Stimulated activated CD4-positive, alpha-beta T cell treated with anti-CD3 and anti-CD28 coated beads, Interleukin-1b, Interleukin-23, amount 100 ng/mL, for 4 hours (primary cell): ENCODE measurements around the gene CDK8.
"Not testable (repeated sequence)": the region's sequence is repeated elsewhere in the genome, so short reads cannot be mapped to it uniquely, and the experiment has no call there.

Source experiments
- DNase-seq, 2 donors: peaks; one replicate each; pipeline ENCODE4 v3.0.0-alpha.2; 2020; ENCODE audit warnings: low read depth in 2 of 2

Gene CDK8

GRCh38 chr13:26253262-26253786, 605 bp upstream of the CDK8 start:
- no peak for DNase-seq

- peak; percentile 25 to 27 for DNase-seq
Measured at GRCh38 chr13:26254583-26255111, 718 bp downstream of the CDK8 start.

- no peak for DNase-seq
Measured at GRCh38 chr13:26255115-26255514, 1.2 kb downstream of the CDK8 start.

- DNase-seq = no peak
Measured at GRCh38 chr13:26255691-26256277, 1.9 kb downstream of the CDK8 start.

GRCh38 chr13:26257049-26257448, 3.1 kb downstream of the CDK8 start:
- no peak for DNase-seq

GRCh38 chr13:26259634-26260033, 5.7 kb downstream of the CDK8 start:
- no peak for DNase-seq

- DNase-seq = no peak
Measured at GRCh38 chr13:26262156-26262555, 8.2 kb downstream of the CDK8 start.

- DNase-seq = no peak
Measured at GRCh38 chr13:26266311-26266710, 12.4 kb downstream of the CDK8 start.

- DNase-seq = no peak
Measured at GRCh38 chr13:26270707-26271106, 16.8 kb downstream of the CDK8 start.

GRCh38 chr13:26272621-26273020, 18.7 kb downstream of the CDK8 start:
- no peak for DNase-seq

GRCh38 chr13:26280295-26280694, 26.4 kb downstream of the CDK8 start:
- DNase-seq = no peak

GRCh38 chr13:26280822-26281221, 26.9 kb downstream of the CDK8 start:
- DNase-seq = no peak

- DNase-seq = not testable (repeated sequence)
Measured at GRCh38 chr13:26285911-26286310, 32.0 kb downstream of the CDK8 start.

- DNase-seq = not testable (repeated sequence)
Measured at GRCh38 chr13:26288838-26289237, 34.9 kb downstream of the CDK8 start.

GRCh38 chr13:26295812-26296211, 41.9 kb downstream of the CDK8 start:
- no peak for DNase-seq

- DNase-seq = no peak
Measured at GRCh38 chr13:26299168-26299750, 45.3 kb downstream of the CDK8 start.

GRCh38 chr13:26300140-26300539, 46.2 kb downstream of the CDK8 start:
- DNase-seq = peak in 1 of 2 donors; percentile 2

GRCh38 chr13:26305676-26306075, 51.7 kb downstream of the CDK8 start:
- no peak for DNase-seq

GRCh38 chr13:26307701-26308100, 53.8 kb downstream of the CDK8 start:
- DNase-seq = no peak

- no peak for DNase-seq
Measured at GRCh38 chr13:26308250-26308649, 54.3 kb downstream of the CDK8 start.

- DNase-seq = no peak
Measured at GRCh38 chr13:26308836-26309235, 54.9 kb downstream of the CDK8 start.

- DNase-seq = no peak
Measured at GRCh38 chr13:26310003-26310402, 56.1 kb downstream of the CDK8 start.

- DNase-seq = no peak
Measured at GRCh38 chr13:26310470-26310869, 56.5 kb downstream of the CDK8 start.
